NCI-H1417 (cell line): ENCODE data around the gene STARD13.

Experiments used
- DNase-seq, 3 experiments: peaks; one replicate each; lab custom pipeline; 2025; lab: John Stamatoyannopoulos, UW

Gene STARD13

DNA sequence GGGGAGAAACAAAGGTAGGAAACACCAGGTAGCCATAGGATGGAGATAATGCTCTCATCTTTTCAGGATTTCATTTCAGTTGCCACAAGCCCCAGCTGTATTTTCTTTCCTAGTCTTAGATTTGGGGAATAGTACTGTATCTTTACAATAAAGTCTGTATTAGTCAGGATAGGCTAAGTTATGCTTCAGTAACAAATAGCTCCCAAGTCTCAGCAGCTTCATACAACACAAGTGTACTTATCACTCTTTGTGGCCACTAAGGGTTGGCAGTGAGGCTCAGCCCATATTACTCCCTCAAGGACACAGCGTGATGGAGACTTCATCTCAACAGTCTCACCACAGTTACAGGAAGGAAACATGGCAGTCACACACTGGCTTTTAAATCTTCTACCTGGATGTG, 61.4 kb downstream of the STARD13 start:
- no peak for DNase-seq

DNA sequence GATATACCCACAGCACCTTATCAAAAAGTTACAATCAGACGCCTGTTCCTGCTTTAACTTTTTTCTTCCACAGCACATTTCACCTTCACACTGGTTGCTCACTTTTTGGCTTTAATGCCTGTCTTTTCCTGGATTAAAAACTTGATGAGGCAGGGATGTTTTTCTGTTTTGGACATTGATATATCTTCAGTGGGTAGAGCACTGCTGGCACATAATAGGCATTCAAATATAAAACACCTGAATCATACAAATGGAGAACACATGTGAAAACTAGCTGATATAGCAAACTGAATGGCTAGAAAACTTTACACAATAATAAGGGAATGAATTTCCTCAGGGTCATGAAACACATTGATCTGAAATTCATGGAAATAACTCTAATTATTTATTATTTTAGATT, 65.6 kb downstream of the STARD13 start:
- no peak for DNase-seq

DNA sequence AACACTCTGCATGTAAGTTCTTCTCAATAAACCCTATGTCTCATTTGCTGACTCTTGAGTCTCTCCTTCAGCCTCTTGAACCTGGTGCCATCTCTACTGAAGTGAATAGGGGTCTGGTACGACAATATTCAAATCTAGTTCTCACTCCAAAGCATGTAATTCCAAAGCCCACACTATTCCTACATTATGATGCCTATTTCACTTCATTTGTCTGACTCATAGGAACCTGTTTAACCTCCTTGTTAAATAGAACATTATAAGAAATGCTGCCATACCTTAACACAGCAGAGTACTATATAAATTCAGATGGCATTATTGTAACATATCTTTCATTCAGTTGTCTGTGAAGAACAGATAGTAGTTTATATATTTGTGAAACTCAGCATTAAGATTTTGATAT, 67.1 kb downstream of the STARD13 start:
- DNase-seq = no peak

DNA sequence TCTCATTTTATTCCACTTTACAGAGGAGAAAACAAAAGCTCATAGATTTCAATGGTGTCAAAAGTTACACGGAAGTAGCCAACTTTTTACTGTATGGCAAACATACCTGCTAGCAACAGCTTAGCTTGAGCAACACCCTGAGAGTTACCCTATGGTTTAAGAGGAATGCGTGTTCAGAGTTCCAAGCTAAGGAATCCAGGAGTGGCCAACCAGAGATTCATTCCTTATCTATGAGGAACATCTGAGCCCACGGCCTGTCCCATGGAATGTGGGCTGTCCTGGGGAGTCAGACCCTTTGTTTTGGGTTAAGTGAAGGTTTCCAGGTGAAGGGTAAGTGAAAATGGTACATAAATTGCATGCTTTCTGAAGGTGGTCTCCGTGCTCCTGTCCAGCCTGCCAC, 67.5 kb downstream of the STARD13 start:
- DNase-seq = no peak

DNA sequence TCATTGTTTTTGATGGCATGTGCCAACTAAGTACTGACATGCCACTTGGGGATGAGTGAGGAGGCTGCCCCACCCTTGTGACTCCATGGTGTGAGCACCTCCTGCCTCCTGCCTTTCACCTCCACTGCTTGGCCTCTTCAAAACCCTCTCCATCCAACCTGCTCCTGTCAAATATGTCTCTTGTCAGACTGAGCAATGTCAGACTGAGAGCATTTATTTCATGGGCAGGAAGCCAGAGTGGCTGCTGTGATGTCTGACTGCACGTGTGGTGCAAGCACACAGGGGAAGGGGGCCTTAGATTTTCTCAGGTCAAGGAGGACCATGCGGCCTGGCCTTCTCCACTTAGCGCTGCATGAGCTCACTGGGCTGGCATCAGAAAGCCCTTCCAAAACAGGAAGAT, 68.3 kb downstream of the STARD13 start:
- DNase-seq = no peak

DNA sequence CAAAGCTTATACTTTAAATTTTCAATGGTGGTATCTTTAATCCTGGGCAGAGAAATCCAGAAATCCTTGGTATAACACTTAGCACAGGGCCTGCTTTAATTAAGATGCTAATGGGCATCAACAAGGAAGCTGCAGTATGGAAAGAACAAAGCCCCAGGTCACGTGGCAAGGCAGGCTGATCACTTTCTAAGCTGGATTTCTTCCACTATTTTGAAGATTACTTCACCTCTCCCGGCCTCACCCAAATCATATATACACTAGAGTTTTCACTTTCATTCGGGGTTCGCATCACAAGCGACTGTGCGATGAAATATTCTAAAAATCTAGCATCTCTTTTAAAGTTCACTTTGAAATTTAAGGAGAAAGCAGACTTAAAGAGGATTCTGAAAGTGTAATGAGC, 71.8 kb downstream of the STARD13 start:
- no peak for DNase-seq

DNA sequence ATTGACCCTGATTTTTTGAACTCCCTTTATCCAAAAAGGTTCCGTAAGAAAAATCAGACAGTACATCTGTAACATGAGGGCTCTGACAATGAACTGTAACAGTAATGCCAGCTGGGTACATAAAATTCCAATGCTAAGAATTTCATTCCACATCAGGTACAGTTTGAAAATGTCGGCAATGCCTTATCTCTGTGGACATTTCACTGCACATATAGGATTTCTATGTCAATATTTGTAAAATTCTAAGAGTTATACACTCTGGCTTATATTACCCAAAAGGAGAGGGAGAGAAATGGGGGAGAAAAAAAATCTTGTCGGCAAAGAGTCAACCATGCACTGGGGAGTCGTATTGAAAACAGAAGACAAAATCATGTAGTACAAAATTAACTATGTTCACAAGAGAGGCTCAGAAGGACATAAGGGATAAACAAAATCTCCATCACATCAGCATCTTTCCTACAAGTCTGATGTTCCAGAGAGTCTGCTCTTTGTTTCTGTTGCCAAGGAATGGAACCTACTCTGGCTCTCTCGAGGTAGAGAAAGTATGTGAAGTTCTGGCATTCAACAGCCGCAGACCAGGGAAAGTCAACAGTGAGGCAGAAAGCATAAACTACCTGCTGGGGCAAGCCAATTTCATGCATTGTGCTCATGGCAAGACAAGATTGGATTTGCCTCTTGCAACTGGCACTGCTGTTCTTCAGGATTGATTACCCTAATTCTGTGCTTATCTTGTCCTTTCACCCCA, 72.4 kb downstream of the STARD13 start:
- DNase-seq = peak in 1 of 3 experiments; percentile 11

DNA sequence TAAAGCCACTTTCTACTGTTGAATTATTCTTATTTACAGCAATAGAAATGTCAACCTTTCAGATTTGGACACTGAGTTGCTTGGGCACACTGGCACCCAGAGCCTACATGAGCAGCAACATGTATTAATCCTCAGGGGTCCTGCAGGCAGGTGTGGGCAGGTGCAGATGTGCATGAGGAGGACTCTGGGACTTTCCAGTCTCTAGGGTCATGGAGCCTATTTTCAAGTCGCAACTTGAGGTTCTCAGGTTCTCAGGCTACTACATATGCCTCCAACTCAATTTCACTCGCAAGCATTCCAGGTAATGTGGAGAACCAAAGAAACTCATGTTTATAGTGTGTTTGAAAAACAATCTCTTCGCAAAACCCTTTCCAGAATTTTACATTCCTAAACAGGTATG, 73.2 kb downstream of the STARD13 start:
- no peak for DNase-seq

DNA sequence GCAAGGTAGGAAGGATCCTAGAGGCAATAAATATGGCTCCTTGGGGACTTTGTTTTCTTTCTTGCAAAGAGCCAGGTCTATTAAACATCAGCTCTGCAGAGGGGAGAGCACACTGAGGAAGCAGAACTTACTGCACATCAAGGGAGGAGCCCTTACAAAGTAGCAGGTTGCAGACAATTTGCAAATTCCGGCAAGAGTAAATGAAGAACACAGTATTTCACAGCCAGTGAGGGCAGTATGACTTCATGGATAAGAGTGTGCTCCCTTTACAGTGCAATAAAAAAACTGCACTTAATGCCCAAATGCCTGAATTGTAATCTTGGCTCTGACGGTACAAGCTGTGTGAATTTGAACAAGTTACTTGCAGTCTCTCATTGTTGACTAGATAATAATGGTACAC, 75.5 kb downstream of the STARD13 start:
- no peak for DNase-seq

DNA sequence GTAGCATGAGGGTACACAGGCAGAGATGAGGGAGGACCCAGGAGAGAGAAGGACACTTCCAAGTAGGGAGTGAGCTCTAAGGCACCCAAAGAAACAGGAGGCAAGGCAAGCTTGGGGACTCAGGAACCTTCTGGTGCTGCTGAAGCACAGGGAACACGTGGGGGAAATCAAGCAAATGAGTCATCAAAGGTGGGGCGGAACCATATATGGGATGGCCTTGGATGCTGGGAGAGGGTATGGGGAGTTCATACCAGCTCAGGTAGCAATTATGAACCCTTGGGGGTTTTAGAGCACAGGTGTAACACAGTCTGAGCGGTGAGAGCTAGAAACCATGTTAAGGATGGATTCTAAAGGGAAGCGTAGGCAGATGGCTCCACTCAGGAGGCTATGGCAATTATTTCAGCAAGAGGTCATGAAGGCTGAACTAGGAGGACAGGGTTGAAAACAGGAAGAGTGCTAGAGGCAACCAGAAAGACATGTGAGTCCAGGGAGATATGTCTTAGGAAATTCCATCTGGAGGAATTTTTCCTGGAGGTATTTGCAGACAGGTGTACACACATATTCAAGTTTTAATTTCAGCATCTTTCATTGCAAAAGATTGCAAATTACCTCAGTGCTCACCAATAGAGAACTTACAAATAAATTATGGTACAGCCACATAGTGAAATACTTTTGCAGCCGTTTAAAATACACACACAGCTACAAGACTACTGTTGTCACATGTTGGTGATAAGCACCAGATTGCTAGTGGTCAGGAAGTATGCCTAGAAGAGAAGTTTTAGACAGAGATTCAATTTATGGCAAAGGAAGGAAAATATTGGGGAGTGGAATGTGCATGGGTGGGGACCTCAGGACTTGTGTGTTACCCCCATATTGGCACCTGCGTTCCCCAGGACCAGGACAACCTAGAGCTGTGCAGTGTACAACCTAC, 77.0 kb downstream of the STARD13 start:
- DNase-seq = peak in 1 of 3 experiments; percentile 8

DNA sequence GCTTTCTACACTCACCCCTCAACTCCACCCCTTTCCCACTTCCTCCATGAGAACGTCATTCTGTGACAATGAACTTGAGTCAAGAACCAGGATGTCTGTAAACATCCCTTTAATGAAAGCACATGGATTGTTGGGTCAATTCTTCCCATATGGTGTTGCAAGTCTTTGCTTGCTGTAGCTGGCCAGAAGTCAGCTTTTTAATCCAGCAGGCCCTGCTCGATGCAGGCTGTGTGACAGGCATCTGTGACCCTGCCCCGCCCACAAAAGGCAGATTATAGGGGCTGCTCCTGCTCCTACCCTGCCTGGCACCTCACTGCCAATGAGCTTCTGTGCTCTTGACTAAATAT, 78.0 kb downstream of the STARD13 start:
- no peak for DNase-seq

DNA sequence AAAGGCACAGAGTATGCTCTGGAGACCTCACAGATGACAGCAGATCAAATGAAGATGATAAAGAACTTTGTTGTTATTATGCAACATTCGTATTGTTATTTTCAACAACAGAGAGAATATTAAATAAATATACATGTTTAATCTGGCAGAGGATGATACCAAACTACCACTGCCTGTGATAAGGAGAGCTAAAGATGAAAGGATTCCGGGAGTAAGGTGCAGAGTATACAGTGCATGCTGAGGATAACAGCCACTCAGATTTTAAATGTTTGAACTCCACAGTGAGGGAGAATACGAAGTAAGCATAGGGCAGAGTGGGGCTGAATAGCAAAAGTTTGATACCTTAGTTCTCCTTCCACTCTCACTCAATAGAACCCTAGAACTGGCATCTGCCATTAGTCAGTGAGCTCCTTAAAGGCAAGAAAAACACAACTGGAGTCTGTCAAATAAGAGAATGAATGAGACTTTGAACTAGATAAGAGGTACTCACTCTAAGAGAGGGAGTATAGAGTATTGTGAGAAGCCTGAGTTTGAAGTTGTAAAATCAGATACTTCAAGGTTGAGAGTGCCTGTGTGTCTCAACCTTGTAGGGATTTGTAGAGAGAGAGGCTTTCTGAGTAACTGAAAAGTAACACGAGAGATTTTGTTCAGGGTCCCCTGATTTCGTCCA, 78.5 kb downstream of the STARD13 start:
- no peak for DNase-seq

DNA sequence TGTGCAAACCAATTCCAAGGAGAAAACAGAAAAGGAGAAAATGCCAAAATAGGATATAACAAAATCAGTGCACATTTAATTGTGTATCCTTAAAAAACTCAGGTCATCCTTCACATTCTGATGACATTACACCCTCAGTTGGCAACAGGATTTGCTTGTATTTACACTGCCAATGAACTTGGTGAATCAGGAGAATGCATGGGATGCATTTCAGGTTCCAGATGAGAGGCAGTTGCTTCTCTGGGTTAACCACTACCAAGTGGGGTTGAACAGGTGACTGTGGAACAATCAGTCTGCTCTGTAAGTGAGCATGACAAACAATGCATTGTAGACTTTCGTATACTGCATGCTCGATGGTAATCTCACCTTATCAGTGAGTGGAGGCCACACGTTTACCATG, 79.1 kb downstream of the STARD13 start:
- DNase-seq = no peak

DNA sequence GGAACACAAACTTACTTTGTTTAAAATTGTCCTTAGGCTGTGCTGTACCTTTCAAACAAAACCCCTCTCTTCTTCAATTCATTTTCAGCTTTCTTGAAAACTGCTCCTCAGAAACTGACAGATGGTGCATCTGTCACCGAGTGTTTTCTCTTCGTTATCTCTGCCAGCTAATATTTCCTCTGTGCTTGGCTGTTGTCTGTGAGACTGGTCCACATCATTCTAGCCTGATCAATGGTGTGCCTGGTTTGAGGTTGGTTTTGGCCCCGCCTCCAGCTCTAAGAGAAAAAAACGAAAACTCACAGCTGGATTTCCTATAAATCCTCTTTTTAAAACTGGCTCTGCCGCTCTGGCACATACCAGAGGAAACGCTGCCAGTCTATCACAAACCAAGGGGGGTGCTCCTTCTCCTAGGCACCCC, 79.7 kb downstream of the STARD13 start:
- no peak for DNase-seq

DNA sequence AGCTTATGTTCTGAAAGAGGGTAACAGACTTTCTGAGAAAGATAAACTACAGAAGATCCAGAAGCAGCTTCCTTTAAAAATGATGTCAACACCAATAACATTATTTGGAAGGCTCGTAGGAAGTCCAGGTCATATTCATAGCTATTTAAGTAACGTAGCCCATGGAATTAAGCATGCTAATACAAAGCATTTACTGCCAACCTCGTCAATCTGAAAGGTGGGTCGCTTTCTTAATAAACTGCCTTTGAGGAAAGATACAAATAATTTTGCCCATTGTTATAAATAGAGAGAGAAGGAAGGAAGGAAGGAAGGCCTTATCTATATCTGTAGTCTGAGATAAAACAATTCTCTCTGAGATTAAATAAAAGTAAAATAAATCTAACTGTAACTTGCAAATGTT, 80.3 kb downstream of the STARD13 start:
- DNase-seq = no peak

DNA sequence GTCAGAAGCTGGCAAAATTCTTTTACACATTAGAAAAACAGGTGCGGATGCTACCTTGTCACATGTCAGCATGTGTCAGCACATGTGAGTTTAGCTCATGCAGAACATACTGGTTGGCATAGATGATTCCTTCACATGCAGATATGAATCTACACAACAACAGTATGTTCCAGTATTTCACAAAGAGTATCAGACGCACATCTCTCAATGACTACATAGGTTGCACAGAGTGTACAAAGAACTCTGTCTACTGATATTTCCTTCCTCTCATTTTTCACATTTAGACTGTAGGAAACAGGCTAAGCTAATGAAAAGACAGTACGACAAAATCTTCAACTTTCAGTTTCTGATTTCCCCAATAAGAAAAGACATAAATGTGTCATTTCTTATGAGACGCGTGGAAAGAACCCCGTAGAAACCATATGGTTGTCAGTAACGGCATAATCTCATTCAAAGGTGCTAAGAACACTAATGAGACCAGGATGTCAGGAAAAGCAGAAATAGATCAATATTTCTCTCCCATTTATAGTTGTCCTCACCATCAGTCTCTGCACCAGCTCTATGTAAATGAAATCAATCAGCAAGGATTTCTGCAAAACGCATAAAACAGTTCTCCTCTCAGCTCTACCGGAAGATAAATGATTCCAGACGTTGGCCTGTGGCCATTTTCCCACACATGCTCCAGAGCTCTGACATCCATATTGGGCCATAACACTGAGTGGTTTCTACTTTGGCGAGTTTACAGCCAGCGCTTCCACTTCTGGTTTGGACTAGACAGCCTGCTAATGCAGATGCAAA, 81.2 kb downstream of the STARD13 start:
- no peak for DNase-seq

DNA sequence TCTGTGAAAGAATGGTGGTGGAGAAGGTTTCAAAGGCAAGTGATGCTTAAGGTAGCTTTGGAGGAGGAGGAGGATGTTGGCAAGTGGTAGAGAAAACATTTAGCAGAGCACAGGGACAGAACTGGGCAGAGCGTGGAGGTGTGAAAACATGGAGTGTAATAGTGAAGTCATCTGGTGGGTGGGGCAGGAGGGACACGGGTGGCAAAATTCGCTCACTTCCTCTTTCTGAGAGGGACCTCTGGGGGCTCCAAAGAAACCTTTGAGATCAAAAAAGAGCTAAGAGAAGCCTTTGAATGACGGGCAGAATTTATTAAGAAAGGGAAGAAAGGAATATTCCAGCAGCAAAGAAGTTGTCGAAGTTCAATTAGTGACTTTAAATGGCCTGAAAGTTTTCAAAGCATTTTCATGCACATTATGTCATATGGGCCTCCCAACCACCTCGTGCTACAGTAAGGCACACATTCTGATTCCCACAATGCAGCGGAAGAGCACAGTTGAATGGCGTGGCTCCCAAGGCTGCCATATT, 82.8 kb downstream of the STARD13 start:
- DNase-seq = no peak

DNA sequence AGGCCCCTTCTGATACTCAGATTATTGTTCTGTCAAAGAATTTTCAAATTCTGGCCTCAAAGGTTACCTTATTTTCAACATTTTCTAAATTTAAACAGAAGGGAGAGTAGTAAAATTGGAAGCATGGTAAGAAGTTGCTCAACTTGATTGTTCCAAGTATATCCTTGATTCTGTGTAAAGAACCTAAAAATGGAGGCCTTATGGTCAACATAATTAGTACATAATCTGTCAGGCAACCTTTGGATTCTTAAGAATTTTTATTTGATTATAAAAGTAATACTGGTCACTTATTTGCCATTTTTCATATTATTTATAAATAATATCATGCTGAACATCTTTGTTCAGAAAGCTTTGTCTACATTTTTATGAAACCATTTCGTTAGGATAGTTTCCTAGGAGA, 83.9 kb downstream of the STARD13 start:
- no peak for DNase-seq

DNA sequence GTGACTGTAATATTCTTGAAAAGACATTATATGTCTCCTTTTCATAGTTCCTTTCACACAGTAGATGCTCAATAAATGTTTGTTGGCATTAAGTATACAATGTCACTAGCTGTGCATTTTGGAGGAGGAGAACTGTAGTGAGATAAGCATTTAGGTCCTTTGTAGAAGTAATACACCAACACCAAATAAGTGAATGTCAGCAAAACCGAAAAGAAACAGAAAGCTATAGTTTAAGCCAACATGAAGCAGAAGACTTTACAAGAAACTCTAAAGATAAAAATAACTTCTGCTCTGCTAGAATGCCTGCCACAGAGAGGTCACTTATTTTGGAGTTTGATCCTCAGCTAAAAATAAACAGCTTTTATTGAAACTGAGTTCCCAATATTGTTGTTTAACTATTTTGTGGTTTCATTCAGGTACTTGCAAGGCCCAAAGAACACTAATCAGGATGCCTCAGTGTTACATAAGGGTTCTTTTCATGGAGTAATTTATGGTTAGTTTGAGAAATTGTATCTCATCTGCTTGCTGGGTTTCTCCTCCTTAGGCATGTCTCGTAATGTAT, 86.2 kb downstream of the STARD13 start:
- DNase-seq = no peak

DNA sequence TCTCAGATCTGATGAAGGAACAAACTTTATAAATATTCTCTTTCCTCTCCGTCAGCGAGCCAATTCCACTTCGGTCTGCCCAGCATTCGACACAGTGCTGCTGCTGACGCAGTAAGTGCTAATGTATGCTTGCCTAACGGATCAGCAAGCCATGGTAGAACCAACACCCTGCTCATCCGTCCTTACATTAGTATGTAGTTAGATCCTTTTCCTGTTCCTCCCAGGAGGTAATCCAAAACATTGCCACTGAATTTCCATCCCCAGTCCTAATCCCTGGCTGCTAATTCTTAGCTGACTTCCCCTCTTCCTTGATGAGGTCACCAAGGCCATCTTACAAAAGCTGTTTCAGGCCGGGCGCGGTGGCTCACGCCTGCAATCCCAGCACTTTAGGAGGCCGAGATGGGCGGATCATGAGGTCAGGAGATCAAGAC, 88.0 kb downstream of the STARD13 start:
- no peak for DNase-seq

DNA sequence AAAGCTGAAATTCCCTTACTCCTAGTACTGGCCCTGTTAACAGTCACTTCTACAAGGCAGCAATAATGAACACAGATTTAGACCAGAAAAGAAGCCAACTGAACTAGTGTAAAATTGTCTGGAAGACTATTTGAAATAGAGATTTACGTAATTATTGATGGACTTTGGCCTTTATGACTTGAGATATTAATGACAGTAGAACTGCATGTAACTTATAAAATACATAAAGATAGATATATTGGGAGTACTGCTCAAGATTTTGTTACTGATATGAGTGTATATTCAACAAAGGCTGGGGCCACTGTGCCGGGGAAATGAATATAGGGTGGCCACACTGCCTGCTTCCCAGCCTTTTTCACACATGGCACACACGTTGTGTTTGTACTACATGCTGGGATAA, 88.8 kb downstream of the STARD13 start:
- DNase-seq = no peak
